ENCODE data around the gene CCDC142.

CCDC142 gene

GRCh38 chr2:74440378-74441169 lies 42.2 kb downstream of the CCDC142 start:
- DNase-seq, result no peak

GRCh38 chr2:74439803-74440377 lies 42.9 kb downstream of the CCDC142 start:
- DNase-seq, result no peak

GRCh38 chr2:74439373-74439772 lies 43.4 kb downstream of the CCDC142 start:
- DNase-seq, result no peak

GRCh38 chr2:74438248-74438647 lies 44.5 kb downstream of the CCDC142 start:
- no peak for DNase-seq

DNA sequence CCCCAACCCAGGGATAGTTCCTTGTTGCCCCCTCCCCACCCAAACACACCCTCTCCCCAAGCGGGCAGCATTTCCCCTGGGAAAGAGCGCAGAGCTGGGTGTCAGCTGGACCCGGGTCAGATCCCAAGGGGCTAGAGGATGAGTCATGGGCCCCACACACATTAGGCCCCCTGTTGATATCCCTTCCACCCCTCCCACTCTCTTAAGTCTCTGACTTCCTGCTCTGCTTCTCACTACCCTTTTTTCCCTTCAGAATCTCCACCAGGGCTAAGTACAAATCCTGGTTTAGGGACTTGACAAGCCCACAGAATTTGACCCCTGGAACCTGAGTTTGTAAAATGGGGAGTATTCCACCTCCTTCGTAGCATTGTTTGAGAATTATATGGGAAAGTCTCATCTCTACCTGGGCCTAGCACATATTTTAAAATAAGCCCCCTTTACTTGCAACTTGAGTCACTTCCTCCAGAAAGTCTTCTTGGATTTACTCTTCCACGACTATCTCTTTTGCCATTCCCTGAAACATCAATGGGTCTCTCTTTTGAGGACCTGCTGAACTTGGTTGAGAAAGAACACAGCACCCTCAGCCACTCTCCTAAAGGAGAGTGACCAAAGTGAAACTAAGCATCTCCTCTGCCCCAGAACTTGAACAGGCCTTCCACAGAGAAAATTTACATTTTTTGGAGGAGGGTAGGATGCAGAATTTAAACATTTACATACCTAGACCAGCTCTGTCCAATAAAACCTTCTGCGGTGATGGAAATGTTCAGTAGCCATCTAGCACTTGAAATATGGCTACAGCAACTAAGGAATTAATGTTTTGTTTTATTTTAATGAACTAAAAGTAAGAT lies 45.7 kb downstream of the CCDC142 start:
- no peak for DNase-seq

GRCh38 chr2:74436111-74436805 lies 46.5 kb downstream of the CCDC142 start:
- DNase-seq, result no peak

GRCh38 chr2:74430502-74430901 lies 52.3 kb downstream of the CCDC142 start:
- DNase-seq, result no peak

GRCh38 chr2:74429487-74430451 lies 53.0 kb downstream of the CCDC142 start:
- no peak for DNase-seq

GRCh38 chr2:74428675-74429074 lies 54.1 kb downstream of the CCDC142 start:
- DNase-seq, result no peak

DNA sequence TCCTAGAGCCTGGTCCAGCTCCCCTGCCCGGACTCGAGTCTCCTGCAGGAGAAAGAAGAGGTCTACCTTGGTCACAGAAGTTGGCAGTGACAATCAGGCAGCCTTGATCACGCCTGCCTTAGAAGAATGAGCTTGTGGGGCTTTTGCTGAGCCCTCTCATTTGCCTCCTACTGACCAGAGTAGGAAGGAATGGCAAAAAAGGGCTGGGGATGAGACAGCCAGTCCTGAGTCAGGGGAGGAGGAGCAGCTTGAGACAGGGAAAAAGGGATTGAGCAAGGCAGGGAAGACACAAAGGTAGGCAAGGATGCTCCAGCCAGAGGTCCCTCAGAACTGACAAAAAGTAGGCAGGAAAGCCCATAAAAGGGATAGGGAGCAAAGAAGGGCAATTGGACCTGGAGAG lies 55.2 kb downstream of the CCDC142 start:
- no peak for DNase-seq

DNA sequence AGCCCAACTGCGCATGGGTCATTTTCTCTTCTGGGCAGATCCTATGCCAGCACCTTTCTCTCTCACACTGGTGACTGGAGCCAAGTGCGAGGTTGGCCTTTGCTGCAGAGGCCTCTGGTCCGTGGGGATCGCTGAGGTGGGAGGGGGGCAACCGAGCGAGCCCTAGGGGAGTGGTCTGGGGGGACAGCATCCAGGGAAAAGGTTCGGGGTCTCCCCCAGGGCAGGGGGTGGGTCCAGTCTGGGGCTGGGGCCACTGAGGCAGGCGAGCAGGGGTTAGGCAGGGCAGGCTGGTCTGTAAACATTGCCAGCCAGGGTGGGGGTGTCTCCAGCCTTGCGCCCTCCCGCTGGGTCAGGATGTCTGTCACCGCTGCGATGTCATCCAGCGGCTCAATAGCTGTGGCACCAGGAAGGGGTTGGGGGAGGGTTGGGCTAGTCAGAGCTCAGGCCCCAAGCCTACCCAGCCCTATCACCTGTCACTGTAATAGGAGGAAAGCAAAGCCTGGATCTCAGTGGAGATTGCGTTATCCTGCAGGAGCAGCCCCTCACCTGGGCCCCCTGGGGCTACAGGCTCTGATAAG lies 56.5 kb downstream of the CCDC142 start:
- no peak for DNase-seq

DNA sequence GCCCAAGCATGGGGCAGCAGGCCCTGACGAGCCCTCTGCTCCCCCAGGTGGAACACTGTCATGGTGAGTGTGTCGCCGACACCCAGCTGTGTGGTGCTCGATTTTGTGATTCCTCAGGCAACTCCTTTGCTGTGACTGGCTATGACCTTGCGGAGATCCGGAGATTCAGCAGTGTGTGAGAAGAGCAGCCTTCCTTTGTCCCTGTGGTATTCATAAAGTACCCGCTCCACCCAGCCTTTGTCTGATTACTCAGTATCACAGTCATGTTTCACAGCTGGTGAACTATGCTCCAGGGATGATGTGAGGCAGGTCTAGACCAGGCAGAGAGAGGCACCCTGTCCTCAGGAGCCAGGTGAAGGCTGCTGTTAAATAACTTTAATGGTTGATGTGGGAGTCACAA lies 57.3 kb downstream of the CCDC142 start:
- DNase-seq, result no peak

GRCh38 chr2:74424995-74425406 lies 57.8 kb downstream of the CCDC142 start:
- no peak for DNase-seq

- DNase-seq, result no peak
These were observed 58.4 kb downstream of the CCDC142 start for GRCh38 chr2:74424139-74424992.

All from SIG-M5 (cell line).